ENCODE results near the gene PEAK1.

GRCh38 chr15:77251662-77252061, 168.2 kb downstream of the PEAK1 start:
- no peak for TF ChIP-seq EZH2phosphoT487 (IDR thresholded peaks at IDR 0.05; ENCODE audit: borderline replicate concordance, low read length)
- TF ChIP-seq CTCF (conservative IDR thresholded peaks at IDR 0.05; ENCODE audit: low read depth, low read length), result no peak

Data from PC-3 (cell line).